IPS DF 6.9 (cell line): ENCODE data around the gene TCHP.
"Not testable (repeated sequence)": the region's sequence is repeated elsewhere in the genome, so short reads cannot be mapped to it uniquely, and the experiment has no call there.

ENCODE experiments used
- DNase-seq: peaks from one replicate; pipeline ENCODE4 v3.0.0-alpha.2; 2013; ENCODE audit warnings: low read depth, low spot score
- H3K27ac ChIP-seq: one replicate; pipeline ENCODE4 v1.5.1; 2013; ENCODE audit warnings: low read length, control low read depth
- H3K27me3 ChIP-seq: 2 replicates; pipeline ENCODE4 v1.6.1; 2013; ENCODE audit warnings: mild to moderate bottlenecking, low read length; ENCODE audit not compliant: control insufficient read depth, insufficient read depth
- H3K36me3 ChIP-seq: 2 replicates; pipeline ENCODE4 v1.6.1; 2013; ENCODE audit warnings: low read length; ENCODE audit not compliant: control insufficient read depth, insufficient read depth
- H3K4me1 ChIP-seq: 2 replicates; pipeline ENCODE4 v1.6.1; 2013; ENCODE audit warnings: low read length; ENCODE audit not compliant: control insufficient read depth, insufficient read depth
- H3K4me3 ChIP-seq: 2 replicates; pipeline ENCODE4 v1.5.1; 2013; ENCODE audit warnings: mild to moderate bottlenecking, low read length
- H3K9me3 ChIP-seq: 2 replicates; pipeline ENCODE4 v1.6.1; 2013; ENCODE audit warnings: low read length, inconsistent platforms; ENCODE audit not compliant: control insufficient read depth, insufficient read depth
- WGBS: extraction: QIAGEN DNeasy Blood & Tissue Kit; methylation state at CpG from one replicate; pipeline ENCODE4 v1.1.7; 2013; ENCODE audit warnings: mixed read lengths, missing lambda C conversion rate; ENCODE audit not compliant: insufficient read length, insufficient coverage; 5-methylcytosine and 5-hydroxymethylcytosine counted together

TCHP gene

GRCh38 chr12:109879351-109880042, 20.6 kb upstream of the TCHP start:
- no peaks in the 10 kb centered on the region for H3K27me3 ChIP-seq
- H3K4me1 ChIP-seq: peaks cover 5% of the 10 kb centered on the region
- peak overlapping the region; percentile 67; the same call in 1 of the 2 replicates for H3K4me3 ChIP-seq
- H3K9me3 ChIP-seq: no peaks in the 10 kb centered on the region
- H3K36me3 ChIP-seq: no peaks in the 10 kb centered on the region
- no CpG with 5 or more reads among the region's 13 CpGs for WGBS
- H3K27ac ChIP-seq: no peak overlapping the region
- DNase-seq: no peak

DNA sequence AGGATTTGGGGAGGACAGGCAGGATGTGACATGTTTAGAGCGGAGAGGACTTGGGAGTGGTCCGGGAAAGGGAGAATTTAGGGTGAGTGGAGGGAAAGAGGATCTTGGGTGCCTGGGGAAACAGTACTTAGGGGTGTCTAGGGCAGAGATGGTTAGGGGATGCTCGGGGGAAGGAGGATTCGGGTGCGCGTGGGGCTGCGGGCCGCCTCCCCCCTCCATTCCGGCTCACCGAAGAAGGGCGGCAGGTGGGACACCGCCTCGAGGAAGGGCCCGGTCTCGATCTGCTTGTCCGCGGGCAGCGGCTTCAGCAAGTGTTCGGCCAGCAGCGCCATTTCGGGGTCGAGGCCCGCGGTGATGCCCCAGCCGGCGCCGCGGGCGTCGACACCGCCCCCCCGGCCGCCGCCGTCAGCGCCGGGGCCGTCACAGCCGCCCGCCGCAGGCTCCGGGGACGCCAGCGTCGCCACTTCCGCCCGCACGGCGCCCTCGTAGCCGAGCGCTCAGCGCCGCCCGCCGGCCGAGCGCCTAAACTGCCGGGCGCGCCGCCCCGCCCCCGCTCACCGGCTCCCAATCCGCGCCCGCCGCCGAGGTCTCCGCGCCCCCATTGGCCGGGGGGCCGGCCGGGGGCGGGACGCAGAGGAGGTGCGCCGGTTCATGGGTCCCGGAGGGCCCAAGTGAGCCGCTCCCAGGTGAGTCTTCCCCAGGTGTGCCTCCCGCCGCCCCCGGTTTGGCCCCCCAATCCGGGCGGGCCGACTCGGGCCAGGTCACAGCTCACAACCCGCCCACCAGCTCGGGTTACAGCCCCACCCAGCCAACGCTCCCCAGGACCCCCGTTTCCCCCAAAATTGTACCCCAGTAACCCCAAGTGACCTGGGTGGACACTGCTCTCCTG, 19.8 kb upstream of the TCHP start, which contains the start of gene GLTP:
GLTP (minus strand) TSS at position 499 of the 889 bp plus-strand sequence; CDS start at position 332, 167 bp downstream.
- peak within 1 kb of the TSS; percentile 66 for H3K27ac ChIP-seq
- peak; percentile 57 for DNase-seq
- H3K4me1 ChIP-seq: peaks cover 5% of the 10 kb centered on the region
- no peaks in the 10 kb centered on the region for H3K36me3 ChIP-seq
- H3K27me3 ChIP-seq: no peaks in the 10 kb centered on the region
- no peaks in the 10 kb centered on the region for H3K9me3 ChIP-seq
- no CpG with 5 or more reads among the region's 92 CpGs for WGBS
- peak within 1 kb of the TSS; percentile 67 for H3K4me3 ChIP-seq

- Histone ChIP-seq H3K9me3 (no peaks in the 10 kb centered on the region), H3K4me3 (peak overlapping the region; percentile 32; the same call in 1 of the 2 replicates), H3K36me3 (no peaks in the 10 kb centered on the region), H3K27ac (peak overlapping the region; percentile 36), H3K27me3 (no peaks in the 10 kb centered on the region), H3K4me1 (peaks cover 5% of the 10 kb centered on the region)
- WGBS: no CpG with 5 or more reads among the region's 9 CpGs
- DNase-seq: no peak
Observed at GRCh38 chr12:109880938-109881337, 19.1 kb upstream of the TCHP start.

GRCh38 chr12:109881752-109882151, 18.3 kb upstream of the TCHP start:
- Histone ChIP-seq H3K27me3 (no peaks in the 10 kb centered on the region), H3K27ac (peak overlapping the region; percentile 66), H3K36me3 (no peaks in the 10 kb centered on the region), H3K4me3 (no peak overlapping the region), H3K4me1 (peaks cover 5% of the 10 kb centered on the region), H3K9me3 (no peaks in the 10 kb centered on the region)
- no peak for DNase-seq
- WGBS: no CpG with 5 or more reads among the region's 2 CpGs

- H3K4me1 ChIP-seq: peaks cover 5% of the 10 kb centered on the region
- WGBS: no CpG with 5 or more reads among the region's 4 CpGs
- no peak for DNase-seq
- no peaks in the 10 kb centered on the region for H3K36me3 ChIP-seq
- no peak overlapping the region for H3K4me3 ChIP-seq
- H3K27me3 ChIP-seq: no peaks in the 10 kb centered on the region
- H3K9me3 ChIP-seq: no peaks in the 10 kb centered on the region
- no peak overlapping the region for H3K27ac ChIP-seq
Observed at GRCh38 chr12:109883461-109883860, 16.6 kb upstream of the TCHP start.

DNA sequence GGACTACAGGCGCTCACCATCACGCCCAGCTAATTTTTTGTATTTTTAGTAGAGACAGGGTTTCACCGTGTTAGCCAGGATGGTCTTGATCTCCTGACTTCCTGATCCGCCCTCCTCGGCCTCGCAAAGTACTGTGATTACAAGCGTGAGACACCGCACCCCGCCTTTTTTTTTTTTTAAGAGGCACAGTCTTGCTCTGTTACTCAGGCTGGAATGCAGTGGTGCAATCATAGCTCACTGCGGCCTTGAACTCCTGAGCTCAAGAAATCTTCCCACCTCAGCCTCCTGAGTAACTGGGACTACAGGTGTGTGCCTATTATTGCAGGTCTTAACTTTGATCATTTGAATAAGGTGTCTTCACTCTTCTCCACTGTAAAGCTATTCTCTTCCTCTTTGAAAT, 14.5 kb upstream of the TCHP start:
- no peak overlapping the region for H3K27ac ChIP-seq
- H3K36me3 ChIP-seq: no peaks in the 10 kb centered on the region
- no peaks in the 10 kb centered on the region for H3K9me3 ChIP-seq
- no CpG with 5 or more reads among the region's 10 CpGs for WGBS
- H3K27me3 ChIP-seq: no peaks in the 10 kb centered on the region
- DNase-seq: no peak
- no peak overlapping the region for H3K4me3 ChIP-seq
- H3K4me1 ChIP-seq: peaks cover 3% of the 10 kb centered on the region

GRCh38 chr12:109888179-109889020, 11.7 kb upstream of the TCHP start:
- H3K4me3 ChIP-seq: no peak overlapping the region
- no peaks in the 10 kb centered on the region for H3K4me1 ChIP-seq
- no peaks in the 10 kb centered on the region for H3K27me3 ChIP-seq
- no peak for DNase-seq
- H3K9me3 ChIP-seq: no peaks in the 10 kb centered on the region
- no peaks in the 10 kb centered on the region for H3K36me3 ChIP-seq
- no CpG with 5 or more reads among the region's 12 CpGs for WGBS
- no peak overlapping the region for H3K27ac ChIP-seq

- no peaks in the 10 kb centered on the region for H3K9me3 ChIP-seq
- WGBS: no CpG with 5 or more reads among the region's 13 CpGs
- H3K27me3 ChIP-seq: no peaks in the 10 kb centered on the region
- H3K27ac ChIP-seq: no peak overlapping the region
- H3K36me3 ChIP-seq: no peaks in the 10 kb centered on the region
- no peaks in the 10 kb centered on the region for H3K4me1 ChIP-seq
- no peak for DNase-seq
- H3K4me3 ChIP-seq: no peak overlapping the region
Observed at GRCh38 chr12:109890620-109891170, 9.4 kb upstream of the TCHP start.

- not testable (repeated sequence) for H3K4me1 ChIP-seq, H3K27me3 ChIP-seq, H3K4me3 ChIP-seq, H3K9me3 ChIP-seq, DNase-seq, H3K36me3 ChIP-seq, H3K27ac ChIP-seq
- no CpG with 5 or more reads among the region's 7 CpGs for WGBS
Observed at GRCh38 chr12:109891731-109892130, 8.3 kb upstream of the TCHP start.
